Endodermal cell (in vitro differentiated cells): ENCODE results near the gene MDM1. TPM values are rescaled to one million over a fixed set of nuclear protein-coding genes. Genes with fewer than 3 reads are reported as not detected.

ENCODE experiments used
- DNase-seq: peaks from one replicate; pipeline ENCODE4 v3.0.0-alpha.2; 2017
- H3K27ac ChIP-seq: 2 replicates; pipeline ENCODE4 v1.5.1; 2013; ENCODE audit warnings: mild to moderate bottlenecking, low read depth, low read length, moderate library complexity
- H3K27me3 ChIP-seq: 2 replicates; pipeline ENCODE4 v1.6.1; 2013; ENCODE audit warnings: mild to moderate bottlenecking, low read length, moderate library complexity; ENCODE audit not compliant: insufficient read depth, control insufficient read depth, poor library complexity, severe bottlenecking
- H3K36me3 ChIP-seq: 2 replicates; pipeline ENCODE4 v1.7.0; 2013; ENCODE audit warnings: mild to moderate bottlenecking, low read length, moderate library complexity; ENCODE audit not compliant: control insufficient read depth, insufficient read depth
- H3K4me1 ChIP-seq: one replicate; pipeline ENCODE4 v1.7.0; 2013; ENCODE audit warnings: low read length; ENCODE audit not compliant: control insufficient read depth, insufficient read depth
- H3K4me3 ChIP-seq: 2 replicates; pipeline ENCODE4 v1.5.1; 2013; ENCODE audit warnings: mild to moderate bottlenecking, low read length, moderate library complexity
- H3K9ac ChIP-seq: 2 replicates; pipeline ENCODE4 v1.6.1; 2013; ENCODE audit warnings: mild to moderate bottlenecking, low read length, moderate library complexity; ENCODE audit not compliant: poor library complexity, severe bottlenecking; ENCODE audit errors: extremely low read depth
- H3K9me3 ChIP-seq: 2 replicates; pipeline ENCODE4 v1.6.1; 2013; ENCODE audit warnings: mild to moderate bottlenecking, low read length, moderate library complexity; ENCODE audit not compliant: control insufficient read depth
- H3K27ac Mint-ChIP-seq: 2 replicates; pipeline ENCODE4 v1.8.0; 2020; ENCODE audit warnings: mixed read lengths
- H3K27me3 Mint-ChIP-seq: 2 replicates; pipeline ENCODE4 v1.8.0; 2021; ENCODE audit warnings: mild to moderate bottlenecking, mixed read lengths; ENCODE audit not compliant: insufficient read depth
- H3K36me3 Mint-ChIP-seq: 2 replicates; pipeline ENCODE4 v1.8.0; 2020; ENCODE audit warnings: low read depth, mixed read lengths
- H3K4me1 Mint-ChIP-seq: 2 replicates; pipeline ENCODE4 v1.8.0; 2020; ENCODE audit warnings: mixed read lengths
- H3K4me3 Mint-ChIP-seq: 2 replicates; pipeline ENCODE4 v1.8.0; 2020; ENCODE audit warnings: mild to moderate bottlenecking, moderate library complexity, mixed read lengths
- H3K9me3 Mint-ChIP-seq: 2 replicates; pipeline ENCODE4 v1.8.0; 2020; ENCODE audit warnings: mild to moderate bottlenecking, mixed read lengths
- CTCF ChIP-seq: fragments of 200-600 bp; sonication (generic); conservative IDR thresholded peaks from 2 replicates; pipeline ENCODE4 v1.5.0; 2021; ENCODE audit warnings: antibody characterized with exemption, mild to moderate bottlenecking
- WGBS, 2 experiments: methylation state at CpG; one replicate each; pipeline versions ENCODE4 v1.1.5 to v1.1.7; 2013; ENCODE audit warnings: missing lambda C conversion rate in 2 of 2, mixed read lengths in 1 of 2; ENCODE audit not compliant: insufficient coverage in 1 of 2, insufficient read length in 1 of 2; 5-methylcytosine and 5-hydroxymethylcytosine counted together
- total RNA-seq, 2 donors: library from RNA; stranded (reverse); fragmentation: NEBNext Ultra II Directional in 1 of 2; extraction: Animal tissue kit (Norgen Biotek cat#: 25700) in 1 of 2; gene quantifications; 2 replicates in 1 of 2; 3 replicates in 1 of 2; pipeline ENCODE4 v1.2.1, GENCODE V29; 2021

Gene MDM1
- total RNA-seq, 2 donors from 2014 or later, result 20.2 to 21.2 TPM

GRCh38 chr12:68340404-68341270 lies 8.5 kb upstream of the MDM1 start:
- Histone ChIP-seq H3K36me3 (no peaks in the 10 kb centered on the region), H3K27ac (no peak overlapping the region), H3K9ac (no peak overlapping the region), H3K4me1 (peaks cover 4% of the 10 kb centered on the region), H3K4me3 (no peak overlapping the region), H3K27me3 (no peaks in the 10 kb centered on the region), H3K9me3 (no peaks in the 10 kb centered on the region)
- H3K36me3 Mint-ChIP-seq, result no peaks in the 10 kb centered on the region
- no peak overlapping the region for H3K4me3 Mint-ChIP-seq
- no peak for DNase-seq
- H3K27ac Mint-ChIP-seq, result no peak overlapping the region
- no peaks in the 10 kb centered on the region for H3K9me3 Mint-ChIP-seq
- TF ChIP-seq CTCF, result no peak
- peaks cover 13% of the 10 kb centered on the region for H3K27me3 Mint-ChIP-seq
- WGBS, 2 experiments, result 87 to 90% methylated on average over 6 to 8 of the region's 8 CpGs
- H3K4me1 Mint-ChIP-seq, result peaks cover 12% of the 10 kb centered on the region

- TF ChIP-seq CTCF, result no peak
- Histone ChIP-seq H3K9ac (no peak overlapping the region), H3K27ac (no peak overlapping the region), H3K36me3 (no peaks in the 10 kb centered on the region), H3K4me1 (no peaks in the 10 kb centered on the region), H3K4me3 (no peak overlapping the region), H3K27me3 (no peaks in the 10 kb centered on the region), H3K9me3 (no peaks in the 10 kb centered on the region)
- WGBS, 2 experiments, result 83 to 92% methylated on average over 3 to 4 of the region's 4 CpGs
- Mint-ChIP-seq H3K36me3 (no peaks in the 10 kb centered on the region), H3K27me3 (peaks cover 9% of the 10 kb centered on the region), H3K9me3 (no peaks in the 10 kb centered on the region), H3K4me1 (peaks cover 6% of the 10 kb centered on the region), H3K4me3 (no peak overlapping the region), H3K27ac (no peak overlapping the region)
- no peak for DNase-seq
These were observed 4.7 kb upstream of the MDM1 start for GRCh38 chr12:68336889-68337303.

- WGBS, 2 experiments, result 57 to 79% methylated on average over 1 to 2 of the region's 3 CpGs
- no peak overlapping the region for H3K4me3 ChIP-seq
These were observed 3.3 kb upstream of the MDM1 start for GRCh38 chr12:68335462-68335861.

More at GRCh38 chr12:68335462-68335861, 3.3 kb upstream of the MDM1 start:
- H3K27me3 ChIP-seq, result no peaks in the 10 kb centered on the region
- peaks cover 6% of the 10 kb centered on the region for H3K4me1 ChIP-seq
- Mint-ChIP-seq H3K4me3 (no peak overlapping the region), H3K4me1 (peaks cover 15% of the 10 kb centered on the region), H3K27me3 (peaks cover 6% of the 10 kb centered on the region), H3K27ac (no peak overlapping the region), H3K9me3 (no peaks in the 10 kb centered on the region), H3K36me3 (no peaks in the 10 kb centered on the region)
- DNase-seq, result no peak
- no peaks in the 10 kb centered on the region for H3K9me3 ChIP-seq
- H3K27ac ChIP-seq, result no peak overlapping the region
- no peaks in the 10 kb centered on the region for H3K36me3 ChIP-seq
- TF ChIP-seq CTCF, result no peak
- H3K9ac ChIP-seq, result no peak overlapping the region
